GM12878 (cell line): ENCODE measurements around the gene CNN1. TPM values are rescaled to one million over a fixed set of nuclear protein-coding genes. Genes with fewer than 3 reads are reported as not detected.

ENCODE experiments used
- ATAC-seq: fragments of 200-7000 bp; cut with Tn5 transposase; 3 replicates; pipeline ENCODE4 v1.9.1; 2020; ENCODE audit warnings: mild to moderate bottlenecking, moderate library complexity
- BruUV-seq: library from RNA; stranded (reverse); fragments of 400-500 nt; replicated peaks from 2 replicates; lab custom pipeline; 2021; lab: Mats Ljungman, UMichigan
- CTCF ChIA-PET: fragments of 300-600 bp; sonication (Branson Sonifier 250); formaldehyde crosslinking; extraction: SDS; loops from one replicate; lab custom pipeline; 2021; ENCODE audit warnings: inconsistent platforms; lab: Yijun Ruan, JAX
- POLR2A ChIA-PET: fragments of 350-600 bp; formaldehyde crosslinking; extraction: SDS; loops from one replicate; lab custom pipeline; 2021; ENCODE audit warnings: inconsistent platforms; lab: Charles Lee
- RAD21 ChIA-PET: fragments of 300-600 bp; sonication (Branson Sonifier 250); formaldehyde crosslinking; loops from one replicate; lab custom pipeline; 2023; ENCODE audit warnings: antibody characterized with exemption; ENCODE audit not compliant: unreplicated experiment; lab: Charles Lee
- SMC1A ChIA-PET: fragments of 300-600 bp; sonication (Branson Sonifier 250); formaldehyde crosslinking; loops from one replicate; lab custom pipeline; 2023; ENCODE audit not compliant: unreplicated experiment, uncharacterized antibody; lab: Charles Lee
- DNase-seq: peaks from one replicate; pipeline ENCODE4 v3.0.0-alpha.2; 2011; ENCODE audit warnings: low read depth, low spot score
- FAIRE-seq: peaks from 3 replicates; lab custom pipeline; 2011; peaks lifted over from hg19 to GRCh38; lab: Jason Lieb, UNC
- H2AFZ ChIP-seq: 2 replicates; pipeline ENCODE4 v1.6.0; 2011; ENCODE audit warnings: low read depth, low read length, control low read depth; ENCODE audit not compliant: control insufficient read depth
- H3K27ac ChIP-seq: 2 replicates; pipeline ENCODE4 v1.5.1; 2011; ENCODE audit warnings: control low read depth; ENCODE audit not compliant: control insufficient read depth, insufficient read depth
- H3K27me3 ChIP-seq, 2 experiments: replicated peaks in 1 of 2; 2 replicates each; pipeline versions ENCODE4 v1.6.0 to v1.6.1; 2011; ENCODE audit warnings: low read length in 1 of 2; ENCODE audit not compliant: control insufficient read depth in 2 of 2, insufficient read depth in 2 of 2
- H3K36me3 ChIP-seq, 2 experiments: 2 replicates each; pipeline ENCODE4 v1.5.1; 2011; ENCODE audit warnings: low read length in 1 of 2; ENCODE audit not compliant: control insufficient read depth in 2 of 2, insufficient read depth in 2 of 2
- H3K4me1 ChIP-seq: 2 replicates; pipeline ENCODE4 v1.6.1; 2011; ENCODE audit warnings: mild to moderate bottlenecking, low read length, moderate library complexity, mixed read lengths; ENCODE audit not compliant: control insufficient read depth, insufficient read depth
- H3K4me2 ChIP-seq: 2 replicates; pipeline ENCODE4 v1.6.0; 2011; ENCODE audit warnings: control low read depth; ENCODE audit not compliant: control insufficient read depth, insufficient read depth
- H3K4me3 ChIP-seq: fragments of 200-600 bp; sonication (generic); 2 replicates; pipeline ENCODE4 v1.5.1; 2016
- H3K79me2 ChIP-seq: 2 replicates; pipeline ENCODE4 v1.6.0; 2011; ENCODE audit warnings: low read length; ENCODE audit not compliant: control insufficient read depth, insufficient read depth
- H3K9ac ChIP-seq: 2 replicates; pipeline ENCODE4 v1.8.0; 2011; ENCODE audit warnings: low read length, control low read depth, mixed read lengths; ENCODE audit not compliant: control insufficient read depth, insufficient read depth
- H3K9me3 ChIP-seq: replicated peaks from 3 replicates; pipeline ENCODE4 v1.5.1; 2011; ENCODE audit warnings: mild to moderate bottlenecking, low read length; ENCODE audit not compliant: control insufficient read depth, insufficient read depth
- H4K20me1 ChIP-seq: 2 replicates; pipeline ENCODE4 v1.6.0; 2011; ENCODE audit not compliant: control insufficient read depth, insufficient read depth
- LARP7 ChIP-seq: fragments of 450-650 bp; IDR thresholded peaks from 2 replicates; pipeline ENCODE4 v1.6.1; 2017; ENCODE audit warnings: mild to moderate bottlenecking
- MEF2A ChIP-seq: IDR thresholded peaks from 2 replicates; pipeline ENCODE4 v1.6.1; 2011; ENCODE audit warnings: low read depth, mild to moderate bottlenecking, low read length, moderate library complexity; ENCODE audit not compliant: insufficient read depth
- NFYB ChIP-seq: IDR thresholded peaks from 2 replicates; pipeline ENCODE4 v1.6.1; 2011; ENCODE audit warnings: low read depth, mild to moderate bottlenecking, low read length, improper control_type of control experiment, moderate library complexity; ENCODE audit not compliant: insufficient read depth
- RAD21 ChIP-seq: IDR thresholded peaks from 2 replicates; pipeline ENCODE4 v1.6.1; 2011; ENCODE audit warnings: mild to moderate bottlenecking, low read depth, low read length, moderate library complexity; ENCODE audit not compliant: insufficient read depth
- RCOR1 ChIP-seq: conservative IDR thresholded peaks from 2 replicates; pipeline ENCODE4 v1.6.1; 2012; ENCODE audit warnings: low read depth, low read length, improper control_type of control experiment
- SRF ChIP-seq, 2 experiments: IDR thresholded peaks; 2 replicates each; pipeline ENCODE4 v1.6.1; 2011; ENCODE audit warnings: low read depth in 2 of 2, low read length in 2 of 2, mild to moderate bottlenecking in 1 of 2, moderate library complexity in 1 of 2
- ZNF217 ChIP-seq: fragments of 450-650 bp; IDR thresholded peaks from 2 replicates; pipeline ENCODE4 v1.6.1; 2017; ENCODE audit warnings: antibody characterized with exemption, mild to moderate bottlenecking
- WGBS: methylation state at CpG from one replicate; pipeline ENCODE4 v1.1.6; 2016; ENCODE audit warnings: low lambda C conversion rate; ENCODE audit not compliant: insufficient replicate concordance, insufficient coverage; ENCODE audit errors: missing lambda C conversion rate; 5-methylcytosine and 5-hydroxymethylcytosine counted together
- in situ Hi-C: fragments of 300-500 bp; cut with MboI; formaldehyde crosslinking; loops from 9 replicates; pipeline ENCODE4 v1.14.3; 2018; ENCODE audit warnings: mixed read lengths
- intact Hi-C: fragments of 100-400 bp; cut with micrococcal nuclease; formaldehyde crosslinking; loops from one replicate; pipeline ENCODE4 v1.14.2; 2022; ENCODE audit not compliant: unreplicated experiment
- polyA plus RNA-seq, 11 experiments: library from polyadenylated mRNA; depleted of rRNA in 4 of 11; unstranded in 6 of 11; stranded (reverse) in 5 of 11; fragments of >200 nt; fragmentation: Nextera tagmentation in 4 of 11; fragmentation: Illumina TruSeq in 1 of 11; extraction: Ambion mirVana in 4 of 11; extraction: Trizol in 1 of 11; gene quantifications; 1 replicate in 1 of 11; 2 replicates in 10 of 11; pipeline versions ENCODE4 v1.2.1 to v1.2.3, GENCODE V29; 2011 to 2016; ENCODE audit warnings: inconsistent platforms in 2 of 11, missing spikeins in 2 of 11, low read depth in 1 of 11
- total RNA-seq, 4 experiments: library from RNA; depleted of rRNA in 3 of 4; stranded (reverse); fragments of >200 nt in 3 of 4; fragmentation: Illumina TruSeq in 1 of 4; extraction: Trizol in 1 of 4; gene quantifications; 2 replicates each; pipeline versions ENCODE4 v1.2.1 to v1.2.3, GENCODE V29; 2013 to 2021
- TF ChIP-seq, protein P1 (sequence below): fragments of 450-650 bp; IDR thresholded peaks from 2 replicates; pipeline ENCODE4 v1.6.1; 2016; ENCODE audit warnings: mild to moderate bottlenecking, moderate library complexity, borderline replicate concordance
- TF ChIP-seq, protein P2 (sequence below): IDR thresholded peaks from 2 replicates; pipeline ENCODE4 v1.6.1; 2011; ENCODE audit warnings: borderline replicate concordance, low read depth, mild to moderate bottlenecking, moderate library complexity, low read length; ENCODE audit not compliant: insufficient read depth, poor library complexity, severe bottlenecking
- TF ChIP-seq, protein P3 (sequence below): fragments of 450-650 bp; IDR thresholded peaks from 2 replicates; pipeline ENCODE4 v1.6.1; 2014; ENCODE audit warnings: mild to moderate bottlenecking
- TF ChIP-seq, protein P4 (sequence below): fragments of 450-650 bp; conservative IDR thresholded peaks from 2 replicates; pipeline ENCODE4 v1.6.1; 2017; ENCODE audit warnings: mild to moderate bottlenecking, moderate library complexity
- TF ChIP-seq, protein P5 (sequence below): fragments of 450-650 bp; IDR thresholded peaks from 2 replicates; pipeline ENCODE4 v1.6.1; 2017; ENCODE audit warnings: low read depth, mild to moderate bottlenecking, moderate library complexity

Gene CNN1
- total and polyA plus RNA-seq, 10 of the 15 experiments (the other 5 are each of a cell fraction or from before 2014, with no cell fraction given), result 0.03 to 0.58 (median 0.22) TPM; not detected in 1

DNA sequence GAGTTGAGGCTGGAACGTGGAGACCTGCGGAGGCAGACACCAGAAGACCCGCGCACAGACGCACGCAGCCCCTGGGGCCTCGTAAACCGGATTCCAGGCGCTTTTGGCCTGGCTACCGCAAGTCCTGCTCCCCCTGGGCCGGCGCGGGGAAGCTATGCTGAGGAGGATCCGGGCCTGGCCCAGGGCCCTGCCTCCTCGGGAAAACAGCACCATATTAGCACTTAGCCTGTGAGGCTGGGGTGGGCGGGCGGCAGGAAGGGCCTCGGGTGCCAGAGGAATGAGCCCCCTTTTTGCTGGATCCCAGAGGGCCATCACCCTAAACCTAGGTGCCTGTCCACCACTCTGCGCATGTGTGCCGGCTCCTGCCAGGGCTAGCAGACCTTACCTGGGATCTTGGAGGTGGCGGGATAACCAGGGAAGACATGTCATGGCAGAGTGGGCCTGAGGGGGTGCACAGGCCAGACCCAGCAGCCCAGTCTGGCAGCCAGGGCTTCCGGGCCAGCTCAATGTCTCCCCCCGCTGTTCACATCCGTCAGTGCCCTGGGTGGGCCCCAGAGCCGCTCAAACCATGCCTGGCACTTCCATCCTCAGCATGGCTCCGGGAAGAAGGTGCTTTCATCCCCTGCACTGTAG lies 13.1 kb downstream of the CNN1 start:
- FAIRE-seq (no peak), DNase-seq (no peak), ATAC-seq (peak; percentile 50)
- no TSS peak for BruUV-seq
- Histone ChIP-seq H3K9me3 (no peaks in the 10 kb centered on the region), H3K79me2 (peaks cover 14% of the 10 kb centered on the region), H3K4me3 (no peak overlapping the region), H3K36me3 (peaks cover 7 to 24% of the 10 kb centered on the region in 2 experiments; a peak in 3 of 4 replicates), H2AFZ (no peak overlapping the region), H3K27me3 (no peaks in the 10 kb centered on the region), H3K4me1 (peaks cover 23% of the 10 kb centered on the region), H3K4me2 (no peak overlapping the region), H4K20me1 (no peaks in the 10 kb centered on the region), H3K9ac (no peak overlapping the region), H3K27ac (no peak overlapping the region)
- intact Hi-C loops (no loop called here), in situ Hi-C loops (no loop called here)
- SMC1A ChIA-PET, result no interaction called here
- POLR2A ChIA-PET, result interaction anchor here (0.5 kb wide), 1 partner anchor 100 kb away, joined by 3 read pairs; no protein-coding TSS in a partner anchor
- CTCF ChIA-PET, result interaction anchor here (0.8 to 1.5 kb wide), 2 partner anchors 15 to 16 kb away, joined by 3 read pairs; no protein-coding TSS in a partner anchor
- WGBS, result 95% methylated on average over 26 of the region's 26 CpGs
- RAD21 ChIA-PET, result interaction anchor here (1.1 kb wide), 1 partner anchor 15 kb away, joined by 3 read pairs; no protein-coding TSS in a partner anchor
- TF ChIP-seq, protein P1, sequence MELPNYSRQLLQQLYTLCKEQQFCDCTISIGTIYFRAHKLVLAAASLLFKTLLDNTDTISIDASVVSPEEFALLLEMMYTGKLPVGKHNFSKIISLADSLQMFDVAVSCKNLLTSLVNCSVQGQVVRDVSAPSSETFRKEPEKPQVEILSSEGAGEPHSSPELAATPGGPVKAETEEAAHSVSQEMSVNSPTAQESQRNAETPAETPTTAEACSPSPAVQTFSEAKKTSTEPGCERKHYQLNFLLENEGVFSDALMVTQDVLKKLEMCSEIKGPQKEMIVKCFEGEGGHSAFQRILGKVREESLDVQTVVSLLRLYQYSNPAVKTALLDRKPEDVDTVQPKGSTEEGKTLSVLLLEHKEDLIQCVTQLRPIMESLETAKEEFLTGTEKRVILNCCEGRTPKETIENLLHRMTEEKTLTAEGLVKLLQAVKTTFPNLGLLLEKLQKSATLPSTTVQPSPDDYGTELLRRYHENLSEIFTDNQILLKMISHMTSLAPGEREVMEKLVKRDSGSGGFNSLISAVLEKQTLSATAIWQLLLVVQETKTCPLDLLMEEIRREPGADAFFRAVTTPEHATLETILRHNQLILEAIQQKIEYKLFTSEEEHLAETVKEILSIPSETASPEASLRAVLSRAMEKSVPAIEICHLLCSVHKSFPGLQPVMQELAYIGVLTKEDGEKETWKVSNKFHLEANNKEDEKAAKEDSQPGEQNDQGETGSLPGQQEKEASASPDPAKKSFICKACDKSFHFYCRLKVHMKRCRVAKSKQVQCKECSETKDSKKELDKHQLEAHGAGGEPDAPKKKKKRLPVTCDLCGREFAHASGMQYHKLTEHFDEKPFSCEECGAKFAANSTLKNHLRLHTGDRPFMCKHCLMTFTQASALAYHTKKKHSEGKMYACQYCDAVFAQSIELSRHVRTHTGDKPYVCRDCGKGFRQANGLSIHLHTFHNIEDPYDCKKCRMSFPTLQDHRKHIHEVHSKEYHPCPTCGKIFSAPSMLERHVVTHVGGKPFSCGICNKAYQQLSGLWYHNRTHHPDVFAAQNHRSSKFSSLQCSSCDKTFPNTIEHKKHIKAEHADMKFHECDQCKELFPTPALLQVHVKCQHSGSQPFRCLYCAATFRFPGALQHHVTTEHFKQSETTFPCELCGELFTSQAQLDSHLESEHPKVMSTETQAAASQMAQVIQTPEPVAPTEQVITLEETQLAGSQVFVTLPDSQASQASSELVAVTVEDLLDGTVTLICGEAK, result no peak
- TF ChIP-seq NFYB (no peak), MEF2A (no peak), RAD21 (peak; percentile 30; the same call in 1 of the 2 replicates), LARP7 (no peak), ZNF217 (no peak), SRF (IDR thresholded peaks at IDR 0.05; ENCODE audit: low read depth in 2 of 2, low read length in 2 of 2) (no peak), RCOR1 (no peak)
- TF ChIP-seq, protein P2, sequence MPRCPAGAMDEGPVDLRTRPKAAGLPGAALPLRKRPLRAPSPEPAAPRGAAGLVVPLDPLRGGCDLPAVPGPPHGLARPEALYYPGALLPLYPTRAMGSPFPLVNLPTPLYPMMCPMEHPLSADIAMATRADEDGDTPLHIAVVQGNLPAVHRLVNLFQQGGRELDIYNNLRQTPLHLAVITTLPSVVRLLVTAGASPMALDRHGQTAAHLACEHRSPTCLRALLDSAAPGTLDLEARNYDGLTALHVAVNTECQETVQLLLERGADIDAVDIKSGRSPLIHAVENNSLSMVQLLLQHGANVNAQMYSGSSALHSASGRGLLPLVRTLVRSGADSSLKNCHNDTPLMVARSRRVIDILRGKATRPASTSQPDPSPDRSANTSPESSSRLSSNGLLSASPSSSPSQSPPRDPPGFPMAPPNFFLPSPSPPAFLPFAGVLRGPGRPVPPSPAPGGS, result no peak
- TF ChIP-seq, protein P3, sequence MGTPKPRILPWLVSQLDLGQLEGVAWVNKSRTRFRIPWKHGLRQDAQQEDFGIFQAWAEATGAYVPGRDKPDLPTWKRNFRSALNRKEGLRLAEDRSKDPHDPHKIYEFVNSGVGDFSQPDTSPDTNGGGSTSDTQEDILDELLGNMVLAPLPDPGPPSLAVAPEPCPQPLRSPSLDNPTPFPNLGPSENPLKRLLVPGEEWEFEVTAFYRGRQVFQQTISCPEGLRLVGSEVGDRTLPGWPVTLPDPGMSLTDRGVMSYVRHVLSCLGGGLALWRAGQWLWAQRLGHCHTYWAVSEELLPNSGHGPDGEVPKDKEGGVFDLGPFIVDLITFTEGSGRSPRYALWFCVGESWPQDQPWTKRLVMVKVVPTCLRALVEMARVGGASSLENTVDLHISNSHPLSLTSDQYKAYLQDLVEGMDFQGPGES, result no peak
- TF ChIP-seq, protein P4, sequence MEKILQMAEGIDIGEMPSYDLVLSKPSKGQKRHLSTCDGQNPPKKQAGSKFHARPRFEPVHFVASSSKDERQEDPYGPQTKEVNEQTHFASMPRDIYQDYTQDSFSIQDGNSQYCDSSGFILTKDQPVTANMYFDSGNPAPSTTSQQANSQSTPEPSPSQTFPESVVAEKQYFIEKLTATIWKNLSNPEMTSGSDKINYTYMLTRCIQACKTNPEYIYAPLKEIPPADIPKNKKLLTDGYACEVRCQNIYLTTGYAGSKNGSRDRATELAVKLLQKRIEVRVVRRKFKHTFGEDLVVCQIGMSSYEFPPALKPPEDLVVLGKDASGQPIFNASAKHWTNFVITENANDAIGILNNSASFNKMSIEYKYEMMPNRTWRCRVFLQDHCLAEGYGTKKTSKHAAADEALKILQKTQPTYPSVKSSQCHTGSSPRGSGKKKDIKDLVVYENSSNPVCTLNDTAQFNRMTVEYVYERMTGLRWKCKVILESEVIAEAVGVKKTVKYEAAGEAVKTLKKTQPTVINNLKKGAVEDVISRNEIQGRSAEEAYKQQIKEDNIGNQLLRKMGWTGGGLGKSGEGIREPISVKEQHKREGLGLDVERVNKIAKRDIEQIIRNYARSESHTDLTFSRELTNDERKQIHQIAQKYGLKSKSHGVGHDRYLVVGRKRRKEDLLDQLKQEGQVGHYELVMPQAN, result no peak
- TF ChIP-seq, protein P5, sequence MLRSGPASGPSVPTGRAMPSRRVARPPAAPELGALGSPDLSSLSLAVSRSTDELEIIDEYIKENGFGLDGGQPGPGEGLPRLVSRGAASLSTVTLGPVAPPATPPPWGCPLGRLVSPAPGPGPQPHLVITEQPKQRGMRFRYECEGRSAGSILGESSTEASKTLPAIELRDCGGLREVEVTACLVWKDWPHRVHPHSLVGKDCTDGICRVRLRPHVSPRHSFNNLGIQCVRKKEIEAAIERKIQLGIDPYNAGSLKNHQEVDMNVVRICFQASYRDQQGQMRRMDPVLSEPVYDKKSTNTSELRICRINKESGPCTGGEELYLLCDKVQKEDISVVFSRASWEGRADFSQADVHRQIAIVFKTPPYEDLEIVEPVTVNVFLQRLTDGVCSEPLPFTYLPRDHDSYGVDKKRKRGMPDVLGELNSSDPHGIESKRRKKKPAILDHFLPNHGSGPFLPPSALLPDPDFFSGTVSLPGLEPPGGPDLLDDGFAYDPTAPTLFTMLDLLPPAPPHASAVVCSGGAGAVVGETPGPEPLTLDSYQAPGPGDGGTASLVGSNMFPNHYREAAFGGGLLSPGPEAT, result no peak
